Neural cell (in vitro differentiated cells): ENCODE data around the gene LATS2. TPM values are rescaled to one million over a fixed set of nuclear protein-coding genes. Genes with fewer than 3 reads are reported as not detected.

Source experiments
- H2AFZ ChIP-seq: fragments of 200-600, 300-800 bp; sonication (generic), shearing (Covaris generic); 2 replicates; pipeline ENCODE4 v1.6.0; 2014; ENCODE audit warnings: low read depth, mild to moderate bottlenecking, antibody characterized with exemption, low read length, moderate library complexity
- H3F3A ChIP-seq: fragments of 200-600 bp; shearing (Covaris generic); 2 replicates; pipeline ENCODE4 v1.6.1; 2016; ENCODE audit warnings: mild to moderate bottlenecking, moderate library complexity, mixed read lengths, antibody characterized with exemption, low read length; ENCODE audit not compliant: insufficient read depth, poor library complexity, severe bottlenecking
- H3K27ac ChIP-seq: fragments of 200-600, 300-800 bp; sonication (generic), shearing (Covaris generic); 2 replicates; pipeline ENCODE4 v1.5.1; 2014; ENCODE audit warnings: mild to moderate bottlenecking, low read length, moderate library complexity
- H3K27me3 ChIP-seq: fragments of 300-800, 200-600 bp; sonication (generic), shearing (Covaris generic); 2 replicates; pipeline ENCODE4 v1.6.0; 2014; ENCODE audit warnings: mild to moderate bottlenecking, low read depth, low read length, moderate library complexity; ENCODE audit not compliant: insufficient read depth
- H3K36me3 ChIP-seq: fragments of 300-800, 200-600 bp; sonication (generic), shearing (Covaris generic); 2 replicates; pipeline ENCODE4 v1.5.1; 2014; ENCODE audit warnings: mild to moderate bottlenecking, antibody characterized with exemption, low read length, moderate library complexity; ENCODE audit not compliant: insufficient read depth
- H3K4me2 ChIP-seq: fragments of 300-800, 200-600 bp; sonication (generic), shearing (Covaris generic); 2 replicates; pipeline ENCODE4 v1.6.0; 2014; ENCODE audit warnings: mild to moderate bottlenecking, low read length
- H3K4me3 ChIP-seq: fragments of 300-800, 200-600 bp; sonication (generic), shearing (Covaris generic); 2 replicates; pipeline ENCODE4 v1.5.1; 2014; ENCODE audit warnings: mild to moderate bottlenecking, low read length, moderate library complexity
- H3K79me2 ChIP-seq: fragments of 200-600 bp; shearing (Covaris generic); replicated peaks from 2 replicates; pipeline ENCODE4 v1.6.0; 2014; ENCODE audit warnings: mild to moderate bottlenecking, low read length, moderate library complexity; ENCODE audit not compliant: insufficient read depth
- H3K9ac ChIP-seq: fragments of 300-800, 200-600 bp; sonication (generic), shearing (Covaris generic); 2 replicates; pipeline ENCODE4 v1.6.1; 2016; ENCODE audit warnings: mild to moderate bottlenecking, low read length, mixed read lengths
- H3K9me2 ChIP-seq: fragments of 200-600 bp; shearing (Covaris generic); 2 replicates; pipeline ENCODE4 v1.6.1; 2016; ENCODE audit warnings: mild to moderate bottlenecking, low read length, mixed read lengths; ENCODE audit not compliant: insufficient read depth
- H3K9me3 ChIP-seq: fragments of 200-600, 300-800 bp; sonication (generic), shearing (Covaris generic); 2 replicates; pipeline ENCODE4 v1.6.1; 2016; ENCODE audit warnings: mild to moderate bottlenecking, mixed run types, low read length, moderate library complexity, mixed read lengths
- H4K20me1 ChIP-seq: fragments of 200-600 bp; shearing (Covaris generic); 2 replicates; pipeline ENCODE4 v1.6.1; 2016; ENCODE audit warnings: mild to moderate bottlenecking, mixed run types; ENCODE audit not compliant: insufficient read depth
- CTCF ChIP-seq: fragments of 450-650 bp; IDR thresholded peaks from 2 replicates; pipeline ENCODE4 v1.5.1; 2014; ENCODE audit warnings: antibody characterized with exemption, mild to moderate bottlenecking, moderate library complexity; ENCODE audit not compliant: poor library complexity, severe bottlenecking
- EP300 ChIP-seq: fragments of 450-650 bp; conservative IDR thresholded peaks from 2 replicates; pipeline ENCODE4 v1.6.1; 2014; ENCODE audit warnings: antibody characterized with exemption, mild to moderate bottlenecking, moderate library complexity; ENCODE audit not compliant: poor library complexity, severe bottlenecking
- EZH2 ChIP-seq: fragments of 200-600, 300-800 bp; shearing (Covaris generic), sonication (generic); IDR thresholded peaks from 2 replicates; pipeline ENCODE4 v1.6.1; 2014; ENCODE audit warnings: antibody characterized with exemption, low read length, borderline replicate concordance, mild to moderate bottlenecking; ENCODE audit not compliant: insufficient read depth, poor library complexity, severe bottlenecking
- MXI1 ChIP-seq: fragments of 450-650 bp; conservative IDR thresholded peaks from 2 replicates; pipeline ENCODE4 v1.6.1; 2014; ENCODE audit warnings: antibody characterized with exemption, mild to moderate bottlenecking; ENCODE audit not compliant: poor library complexity, severe bottlenecking
- POLR2AphosphoS5 ChIP-seq: IDR thresholded peaks from 2 replicates; pipeline ENCODE4 v1.6.1; 2012
- RAD21 ChIP-seq: fragments of 450-650 bp; conservative IDR thresholded peaks from 2 replicates; pipeline ENCODE4 v1.6.1; 2014; ENCODE audit warnings: antibody characterized with exemption, mild to moderate bottlenecking, moderate library complexity
- REST ChIP-seq: IDR thresholded peaks from 2 replicates; pipeline ENCODE4 v1.6.1; 2012; ENCODE audit warnings: borderline replicate concordance
- SMC3 ChIP-seq: fragments of 450-650 bp; conservative IDR thresholded peaks from 2 replicates; pipeline ENCODE4 v1.6.1; 2014; ENCODE audit warnings: antibody characterized with exemption, mild to moderate bottlenecking, moderate library complexity; ENCODE audit not compliant: poor library complexity
- TAF1 ChIP-seq: IDR thresholded peaks from 2 replicates; pipeline ENCODE4 v1.6.1; 2012; ENCODE audit warnings: low read depth
- polyA plus RNA-seq: library from polyadenylated mRNA; depleted of rRNA; stranded (reverse); fragments of >200 nt; gene quantifications from 2 replicates; pipeline ENCODE4 v1.2.3, GENCODE V29; 2014

The LATS2 gene
- polyA plus RNA-seq, 1 donor from 2014 or later: 2.6 TPM

- Histone ChIP-seq H3K79me2 (no peaks in the 10 kb centered on the region), H4K20me1 (no peaks in the 10 kb centered on the region), H3K4me3 (no peak overlapping the region), H3K27ac (no peak overlapping the region), H2AFZ (no peak overlapping the region), H3K27me3 (no peaks in the 10 kb centered on the region), H3K9me2 (no peaks in the 10 kb centered on the region), H3K9ac (no peak overlapping the region), H3K4me2 (no peak overlapping the region), H3K9me3 (no peaks in the 10 kb centered on the region), H3F3A (no peaks in the 10 kb centered on the region), H3K36me3 (no peaks in the 10 kb centered on the region)
- TF ChIP-seq POLR2AphosphoS5: no peak
- no peak for TF ChIP-seq SMC3
- TF ChIP-seq CTCF: no peak
- TF ChIP-seq RAD21: no peak
- no peak for TF ChIP-seq EZH2
- no peak for TF ChIP-seq REST
- no peak for TF ChIP-seq MXI1
- TF ChIP-seq TAF1: no peak
- no peak for TF ChIP-seq EP300
Observed at GRCh38 chr13:21016487-21016886, 44.9 kb downstream of the LATS2 start.

GRCh38 chr13:21015284-21015683 is 46.1 kb downstream of the LATS2 start:
- no peaks in the 10 kb centered on the region for H3K36me3 ChIP-seq
- no peak overlapping the region for H2AFZ ChIP-seq
- H3K4me2 ChIP-seq: no peak overlapping the region
- H4K20me1 ChIP-seq: no peaks in the 10 kb centered on the region
- no peak overlapping the region for H3K27ac ChIP-seq
- no peak overlapping the region for H3K9ac ChIP-seq
- H3K9me3 ChIP-seq: no peaks in the 10 kb centered on the region
- TF ChIP-seq POLR2AphosphoS5 (no peak), MXI1 (no peak), SMC3 (no peak), RAD21 (no peak), CTCF (no peak), EZH2 (no peak), EP300 (no peak), REST (no peak), TAF1 (no peak)
- H3K79me2 ChIP-seq: no peaks in the 10 kb centered on the region
- H3K4me3 ChIP-seq: no peak overlapping the region
- H3K27me3 ChIP-seq: no peaks in the 10 kb centered on the region
- H3F3A ChIP-seq: no peaks in the 10 kb centered on the region
- no peaks in the 10 kb centered on the region for H3K9me2 ChIP-seq
